DND-41 (cell line): ENCODE results near the gene STMN3.

Source experiments
- ATAC-seq: fragments of 200-7000 bp; cut with Tn5 transposase; 3 replicates; pipeline ENCODE4 v1.9.1; 2021; ENCODE audit warnings: low read depth; ENCODE audit not compliant: insufficient read depth
- DNase-seq: peaks from one replicate; pipeline ENCODE4 v3.0.0-alpha.2; 2020
- H2AFZ ChIP-seq: 2 replicates; pipeline ENCODE4 v1.6.0; 2012; ENCODE audit warnings: low read depth, low read length
- H3K27ac ChIP-seq: 2 replicates; pipeline ENCODE4 v1.5.1; 2012; ENCODE audit warnings: low read length, inconsistent platforms
- H3K27me3 ChIP-seq: fragments of 200-600 bp; sonication (generic); 2 replicates; pipeline ENCODE4 v1.6.0; 2012; ENCODE audit warnings: low read length, mild to moderate bottlenecking, inconsistent platforms; ENCODE audit not compliant: insufficient read depth, poor library complexity
- H3K36me3 ChIP-seq: 2 replicates; pipeline ENCODE4 v1.5.1; 2012; ENCODE audit warnings: low read length, inconsistent platforms; ENCODE audit not compliant: insufficient read depth
- H3K4me1 ChIP-seq: 2 replicates; pipeline ENCODE4 v1.5.1; 2012; ENCODE audit warnings: mild to moderate bottlenecking, low read length; ENCODE audit not compliant: insufficient read depth
- H3K4me2 ChIP-seq: 2 replicates; pipeline ENCODE4 v1.6.0; 2012; ENCODE audit warnings: mild to moderate bottlenecking, moderate library complexity, low read length, inconsistent platforms; ENCODE audit not compliant: insufficient read depth
- H3K4me3 ChIP-seq, 2 experiments: fragments of 200-600 bp in 1 of 2; shearing (Covaris generic) in 1 of 2; 2 replicates each; pipeline ENCODE4 v1.5.1; 2012 to 2016; ENCODE audit warnings: inconsistent platforms in 2 of 2, low read length in 2 of 2, mild to moderate bottlenecking in 2 of 2, low read depth in 1 of 2, moderate library complexity in 1 of 2
- H3K79me2 ChIP-seq: 2 replicates; pipeline ENCODE4 v1.6.0; 2012; ENCODE audit warnings: low read length, inconsistent platforms; ENCODE audit not compliant: insufficient read depth
- H3K9ac ChIP-seq: 2 replicates; pipeline ENCODE4 v1.6.0; 2012; ENCODE audit warnings: low read depth, mild to moderate bottlenecking, inconsistent platforms, low read length, moderate library complexity
- H3K9me3 ChIP-seq: 2 replicates; pipeline ENCODE4 v1.5.1; 2012; ENCODE audit warnings: low read length, moderate library complexity, mild to moderate bottlenecking, inconsistent platforms; ENCODE audit not compliant: insufficient read depth, severe bottlenecking
- H4K20me1 ChIP-seq: 2 replicates; pipeline ENCODE4 v1.6.0; 2012; ENCODE audit warnings: low read length; ENCODE audit not compliant: insufficient read depth
- EZH2 ChIP-seq: IDR thresholded peaks from 3 replicates; pipeline ENCODE4 v1.6.1; 2012; ENCODE audit warnings: borderline replicate concordance, low read depth, mild to moderate bottlenecking, moderate library complexity, low read length, inconsistent platforms; ENCODE audit not compliant: severe bottlenecking
- TF ChIP-seq, protein P1 (sequence below): IDR thresholded peaks from 2 replicates; pipeline ENCODE4 v1.5.1; 2012; ENCODE audit warnings: borderline replicate concordance, low read length, moderate library complexity, mild to moderate bottlenecking; ENCODE audit not compliant: poor library complexity, severe bottlenecking; ENCODE audit errors: extremely low read depth

The STMN3 gene

DNA sequence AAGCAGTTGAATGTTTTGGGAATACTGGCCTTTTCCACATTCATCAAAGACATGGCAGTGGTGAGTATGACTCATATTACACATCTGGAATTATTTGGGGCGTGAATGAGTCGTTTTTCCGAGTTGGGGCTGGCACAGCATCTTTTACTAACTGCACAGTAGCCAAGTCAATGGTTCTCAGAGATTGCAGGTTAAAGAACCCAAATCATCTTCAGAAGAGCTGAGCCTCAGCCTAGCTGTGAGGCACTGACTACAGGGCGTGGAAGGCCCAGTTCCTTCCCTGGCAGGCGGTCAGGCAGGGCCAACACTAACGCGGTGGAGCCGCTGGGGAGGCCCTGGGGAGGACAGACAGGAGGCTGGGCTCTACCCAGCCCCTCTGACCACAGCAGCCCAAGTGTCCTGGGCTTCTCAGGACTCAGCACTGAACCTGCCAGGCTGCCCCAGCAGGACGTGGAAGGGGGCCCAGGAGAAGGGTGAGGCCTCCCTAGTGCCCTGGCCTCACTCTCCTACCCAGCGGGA lies 59.1 kb downstream of the STMN3 start:
- peaks cover 94% of the 10 kb centered on the region for H3K36me3 ChIP-seq
- DNase-seq (no peak), ATAC-seq (no peak)
- H3K4me1 ChIP-seq: no peaks in the 10 kb centered on the region
- peaks cover 22% of the 10 kb centered on the region for H4K20me1 ChIP-seq
- no peak overlapping the region for H3K27ac ChIP-seq
- no peaks in the 10 kb centered on the region for H3K27me3 ChIP-seq
- no peak overlapping the region for H2AFZ ChIP-seq
- TF ChIP-seq, protein P1, sequence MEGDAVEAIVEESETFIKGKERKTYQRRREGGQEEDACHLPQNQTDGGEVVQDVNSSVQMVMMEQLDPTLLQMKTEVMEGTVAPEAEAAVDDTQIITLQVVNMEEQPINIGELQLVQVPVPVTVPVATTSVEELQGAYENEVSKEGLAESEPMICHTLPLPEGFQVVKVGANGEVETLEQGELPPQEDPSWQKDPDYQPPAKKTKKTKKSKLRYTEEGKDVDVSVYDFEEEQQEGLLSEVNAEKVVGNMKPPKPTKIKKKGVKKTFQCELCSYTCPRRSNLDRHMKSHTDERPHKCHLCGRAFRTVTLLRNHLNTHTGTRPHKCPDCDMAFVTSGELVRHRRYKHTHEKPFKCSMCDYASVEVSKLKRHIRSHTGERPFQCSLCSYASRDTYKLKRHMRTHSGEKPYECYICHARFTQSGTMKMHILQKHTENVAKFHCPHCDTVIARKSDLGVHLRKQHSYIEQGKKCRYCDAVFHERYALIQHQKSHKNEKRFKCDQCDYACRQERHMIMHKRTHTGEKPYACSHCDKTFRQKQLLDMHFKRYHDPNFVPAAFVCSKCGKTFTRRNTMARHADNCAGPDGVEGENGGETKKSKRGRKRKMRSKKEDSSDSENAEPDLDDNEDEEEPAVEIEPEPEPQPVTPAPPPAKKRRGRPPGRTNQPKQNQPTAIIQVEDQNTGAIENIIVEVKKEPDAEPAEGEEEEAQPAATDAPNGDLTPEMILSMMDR: no peak
- TF ChIP-seq EZH2: no peak
- H3K9me3 ChIP-seq: no peaks in the 10 kb centered on the region
- H3K79me2 ChIP-seq: no peaks in the 10 kb centered on the region
- no peak overlapping the region for H3K9ac ChIP-seq
- no peak overlapping the region for H3K4me3 ChIP-seq
- H3K4me2 ChIP-seq: no peak overlapping the region

DNA sequence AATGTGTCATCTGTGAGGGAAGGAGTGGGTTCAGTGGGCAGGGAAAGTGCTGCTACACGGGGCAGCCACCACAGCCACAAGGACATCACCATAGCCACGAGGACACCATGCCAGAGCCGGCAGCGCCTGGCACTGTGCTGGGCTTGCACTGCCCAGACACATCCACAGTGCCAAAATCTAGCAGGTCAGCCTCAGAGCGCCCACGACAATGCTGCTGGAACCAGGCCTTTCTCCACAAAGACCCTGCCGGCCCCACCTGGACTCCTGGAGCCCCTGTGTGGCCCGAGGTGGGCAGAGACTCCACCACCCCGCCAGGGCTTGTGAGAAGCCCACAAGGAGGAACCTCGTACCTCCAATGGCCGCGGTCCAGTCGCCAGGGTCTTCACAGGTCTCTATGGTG lies 60.6 kb downstream of the STMN3 start:
- no peak for TF ChIP-seq EZH2
- TF ChIP-seq, protein P1: no peak
- H3K9me3 ChIP-seq: no peaks in the 10 kb centered on the region
- no peak overlapping the region for H3K27ac ChIP-seq
- DNase-seq: no peak
- H3K4me3 ChIP-seq: no peak overlapping the region
- no peak overlapping the region for H3K9ac ChIP-seq
- H2AFZ ChIP-seq: no peak overlapping the region
- H3K4me2 ChIP-seq: no peak overlapping the region
- H3K36me3 ChIP-seq: peaks cover 90% of the 10 kb centered on the region
- no peak for ATAC-seq
- peaks cover 11% of the 10 kb centered on the region for H4K20me1 ChIP-seq
- no peaks in the 10 kb centered on the region for H3K4me1 ChIP-seq
- H3K79me2 ChIP-seq: no peaks in the 10 kb centered on the region
- no peaks in the 10 kb centered on the region for H3K27me3 ChIP-seq

DNA sequence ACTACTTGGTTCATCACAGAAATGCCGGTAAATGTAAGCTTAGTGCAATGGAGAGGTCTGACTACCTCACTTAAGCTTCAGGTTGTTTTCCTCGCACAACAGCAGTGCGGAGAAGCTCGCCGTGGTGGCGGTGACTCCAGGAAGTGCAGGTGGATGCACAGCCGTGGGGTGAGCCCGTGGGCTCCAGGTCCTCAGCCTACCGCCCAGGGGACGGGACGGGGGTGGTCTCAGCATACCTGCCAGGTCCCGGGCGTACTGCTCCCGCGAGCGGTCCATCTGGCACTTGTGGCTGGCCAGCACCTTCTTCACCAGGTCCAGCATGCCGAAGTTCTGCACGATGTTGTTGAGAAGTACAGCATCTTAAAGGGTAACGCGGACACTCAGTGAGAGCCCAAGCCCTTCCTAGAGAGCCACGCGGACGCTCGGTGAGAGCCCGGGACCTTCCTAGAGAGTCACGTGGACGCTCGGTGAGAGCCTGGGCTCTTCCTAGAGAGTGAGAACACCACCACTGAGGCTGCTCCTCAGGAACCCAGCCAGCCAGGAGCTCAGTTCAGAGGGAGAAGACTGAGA lies 61.4 kb downstream of the STMN3 start:
- Histone ChIP-seq H3K4me2 (no peak overlapping the region), H4K20me1 (peaks cover 8% of the 10 kb centered on the region; the same call in 1 of the 2 replicates), H3K9ac (no peak overlapping the region), H3K27ac (no peak overlapping the region), H3K79me2 (no peaks in the 10 kb centered on the region), H3K36me3 (peaks cover 86% of the 10 kb centered on the region), H3K9me3 (no peaks in the 10 kb centered on the region), H2AFZ (no peak overlapping the region), H3K4me3 (no peak overlapping the region), H3K27me3 (no peaks in the 10 kb centered on the region), H3K4me1 (no peaks in the 10 kb centered on the region)
- ATAC-seq: no peak
- no peak for DNase-seq
- TF ChIP-seq, protein P1: no peak
- TF ChIP-seq EZH2: no peak
